ENCODE data around the gene MOCS1. TPM values are rescaled to one million over a fixed set of nuclear protein-coding genes. Genes with fewer than 3 reads are reported as not detected.

The MOCS1 gene
- total RNA-seq, 1 donor from 2014 or later, result 0.39 TPM

GRCh38 chr6:39881851-39882530 is 52.3 kb downstream of the MOCS1 start:
- intact Hi-C loops (cut with micrococcal nuclease), result no loop called here

- intact Hi-C loops (cut with micrococcal nuclease), result no loop called here
These were observed 53.7 kb downstream of the MOCS1 start for GRCh38 chr6:39880594-39880993.

- intact Hi-C loops (cut with micrococcal nuclease), result no loop called here
These were observed 54.7 kb downstream of the MOCS1 start for GRCh38 chr6:39879535-39879934.

- intact Hi-C loops (cut with micrococcal nuclease), result no loop called here
These were observed 57.4 kb downstream of the MOCS1 start for GRCh38 chr6:39876826-39877225.

- intact Hi-C loops (cut with micrococcal nuclease), result no loop called here
These were observed 58.2 kb downstream of the MOCS1 start for GRCh38 chr6:39876111-39876510.

- intact Hi-C loops (cut with micrococcal nuclease), result no loop called here
These were observed 60.8 kb downstream of the MOCS1 start for GRCh38 chr6:39873439-39873838.

- intact Hi-C loops (cut with micrococcal nuclease), result no loop called here
These were observed 63.3 kb downstream of the MOCS1 start for GRCh38 chr6:39870950-39871349.

- intact Hi-C loops (cut with micrococcal nuclease), result no loop called here
These were observed 66.7 kb downstream of the MOCS1 start for GRCh38 chr6:39867592-39867991.

- intact Hi-C loops (cut with micrococcal nuclease), result no loop called here
These were observed 69.0 kb downstream of the MOCS1 start for GRCh38 chr6:39865011-39865888.

- intact Hi-C loops (cut with micrococcal nuclease), result no loop called here
These were observed 72.6 kb downstream of the MOCS1 start for GRCh38 chr6:39861663-39862062.

GRCh38 chr6:39859025-39859424 is 75.2 kb downstream of the MOCS1 start:
- intact Hi-C loops (cut with micrococcal nuclease), result no loop called here

- intact Hi-C loops (cut with micrococcal nuclease), result no loop called here
These were observed 78.8 kb downstream of the MOCS1 start for GRCh38 chr6:39855356-39855995.

Other genes with a start within 250 kb of the MOCS1 start
- gene KIF6, start 209.1 kb downstream of the MOCS1 start, total RNA-seq, result 0.09 and 0.32 TPM in 2 replicates
- not detected in 2 replicates for gene DAAM2, start 142.1 kb downstream of the MOCS1 start, total RNA-seq